Chondrocyte (in vitro differentiated cells): Measurements from ENCODE around the gene NLRP9. TPM values are rescaled to one million over a fixed set of nuclear protein-coding genes. Genes with fewer than 3 reads are reported as not detected.

ENCODE experiments used
- DNase-seq: peaks from one replicate; pipeline ENCODE4 v3.0.0; 2021; ENCODE audit warnings: mixed read lengths, low spot score
- H3K27ac Mint-ChIP-seq: one replicate; pipeline ENCODE4 v1.8.0; 2021; ENCODE audit warnings: mild to moderate bottlenecking, moderate library complexity, mixed read lengths; ENCODE audit not compliant: unreplicated experiment
- H3K27me3 Mint-ChIP-seq: 2 replicates; pipeline ENCODE4 v1.8.0; 2021; ENCODE audit warnings: low read depth, mixed read lengths
- H3K36me3 Mint-ChIP-seq: 2 replicates; pipeline ENCODE4 v1.8.0; 2021; ENCODE audit warnings: low read depth, mixed read lengths
- H3K4me1 Mint-ChIP-seq: 2 replicates; pipeline ENCODE4 v1.8.0; 2021; ENCODE audit warnings: low read depth, mild to moderate bottlenecking, mixed read lengths
- H3K4me3 Mint-ChIP-seq: one replicate; pipeline ENCODE4 v1.8.0; 2021; ENCODE audit warnings: mild to moderate bottlenecking, moderate library complexity, mixed read lengths; ENCODE audit not compliant: unreplicated experiment
- H3K9me3 Mint-ChIP-seq: 2 replicates; pipeline ENCODE4 v1.8.0; 2021; ENCODE audit warnings: low read depth, mixed read lengths
- CTCF ChIP-seq: fragments of 200-600 bp; sonication (generic); IDR thresholded peaks from 2 replicates; pipeline ENCODE4 v1.5.0; 2021; ENCODE audit warnings: antibody characterized with exemption, mild to moderate bottlenecking, moderate library complexity
- total RNA-seq: library from RNA; stranded (reverse); gene quantifications from 3 replicates; pipeline ENCODE4 v1.2.1, GENCODE V29; 2021

The NLRP9 gene
- total RNA-seq, 1 donor from 2014 or later = not detected

GRCh38 chr19:55660404-55660803 lies 77.8 kb downstream of the NLRP9 start:
- TF ChIP-seq CTCF = no peak
- peak; percentile 79 for DNase-seq
- Mint-ChIP-seq H3K27me3 (no peaks in the 10 kb centered on the region), H3K36me3 (peaks cover 26% of the 10 kb centered on the region), H3K4me1 (peaks cover 36% of the 10 kb centered on the region), H3K4me3 (no peak overlapping the region), H3K27ac (peak overlapping the region; percentile 12), H3K9me3 (no peaks in the 10 kb centered on the region)

DNA sequence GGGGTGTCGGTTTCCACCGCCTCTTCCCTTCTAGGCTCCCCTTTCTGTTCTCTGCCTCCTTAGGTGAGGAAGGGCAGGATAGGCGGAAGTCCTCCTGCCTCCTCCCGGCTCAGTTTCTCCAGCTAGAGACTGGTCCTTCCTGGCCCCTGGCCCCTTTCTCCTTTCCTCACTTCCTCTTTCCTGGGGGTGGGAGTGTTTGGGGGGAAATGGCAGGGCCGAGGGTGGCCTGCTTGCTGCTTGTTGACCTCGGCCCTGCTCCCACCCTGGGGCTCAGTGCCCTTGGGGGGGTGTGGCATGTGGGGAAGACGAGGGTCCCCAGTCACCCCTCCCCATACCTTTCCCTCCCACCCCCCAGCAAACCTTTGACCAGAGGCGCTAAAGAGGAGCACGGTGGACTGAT lies 78.4 kb downstream of the NLRP9 start:
- no peaks in the 10 kb centered on the region for H3K27me3 Mint-ChIP-seq
- no peak overlapping the region for H3K4me3 Mint-ChIP-seq
- peaks cover 36% of the 10 kb centered on the region for H3K4me1 Mint-ChIP-seq
- H3K9me3 Mint-ChIP-seq = no peaks in the 10 kb centered on the region
- H3K36me3 Mint-ChIP-seq = peaks cover 24% of the 10 kb centered on the region
- no peak for DNase-seq
- H3K27ac Mint-ChIP-seq = peak overlapping the region; percentile 33
- no peak for TF ChIP-seq CTCF

DNA sequence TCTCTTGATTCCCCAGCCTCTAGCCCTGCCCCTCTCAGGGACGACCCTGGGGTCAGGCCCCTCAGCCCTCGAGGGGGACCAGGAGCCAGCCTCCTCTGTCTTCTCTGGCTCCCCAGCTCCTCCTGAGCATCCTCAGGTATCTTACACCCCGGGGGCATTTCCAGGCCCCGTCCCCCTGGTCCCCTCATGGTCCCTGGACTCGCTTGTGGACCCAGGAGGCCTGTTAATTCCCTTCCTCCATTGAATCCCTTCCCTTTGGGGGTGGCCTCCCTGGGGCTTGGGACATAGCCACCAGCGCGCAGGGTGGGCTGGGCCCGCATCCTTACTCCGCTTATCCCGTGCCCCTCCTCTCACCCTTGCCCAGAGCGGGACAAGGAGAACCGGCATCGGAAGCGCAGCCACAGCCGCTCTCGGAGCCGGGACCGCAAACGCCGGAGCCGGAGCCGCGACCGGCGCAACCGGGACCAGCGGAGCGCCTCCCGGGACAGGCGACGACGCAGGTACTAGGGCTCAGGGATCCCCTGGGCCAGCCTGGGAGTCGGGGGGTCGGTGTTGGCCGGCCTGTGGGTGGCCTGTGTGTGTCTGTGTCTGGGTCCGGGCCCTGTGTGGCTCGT lies 79.2 kb downstream of the NLRP9 start:
- Mint-ChIP-seq H3K4me1 (peaks cover 36% of the 10 kb centered on the region), H3K27me3 (no peaks in the 10 kb centered on the region), H3K9me3 (no peaks in the 10 kb centered on the region), H3K4me3 (no peak overlapping the region), H3K27ac (no peak overlapping the region), H3K36me3 (peaks cover 19% of the 10 kb centered on the region)
- DNase-seq = peak; percentile 70
- TF ChIP-seq CTCF = no peak

Other genes with a start within 250 kb of the NLRP9 start
- gene SSC5D, start 250.0 kb downstream of the NLRP9 start, total RNA-seq = 33.6 to 50.0 TPM (median 34.5 TPM) in 3 replicates
- not detected in 3 replicates for gene SBK2, start 201.3 kb downstream of the NLRP9 start, total RNA-seq
- gene SBK3, start 192.9 kb downstream of the NLRP9 start, total RNA-seq = not detected in 3 replicates
- gene ZNF579, start 157.6 kb downstream of the NLRP9 start, total RNA-seq = 15.7 to 23.6 TPM (median 23.1 TPM) in 3 replicates
- 11.3 to 14.7 TPM (median 14.4 TPM) in 3 replicates for gene FIZ1, start 138.9 kb downstream of the NLRP9 start, total RNA-seq
- 10.1 to 11.0 TPM (median 10.8 TPM) in 3 replicates for gene ZNF524, start 138.1 kb downstream of the NLRP9 start, total RNA-seq
- gene ZNF865, start 132.8 kb downstream of the NLRP9 start, total RNA-seq = 16.1 to 18.1 TPM (median 16.4 TPM) in 3 replicates
- 6.1 to 7.9 TPM (median 6.4 TPM) in 3 replicates for gene ZNF784, start 113.8 kb downstream of the NLRP9 start, total RNA-seq
- gene ZNF580, start 97.4 kb downstream of the NLRP9 start, total RNA-seq = 42.3 to 59.8 TPM (median 45.0 TPM) in 3 replicates
- 20.8 to 24.7 TPM (median 24.2 TPM) in 3 replicates for gene ZNF581, start 94.8 kb downstream of the NLRP9 start, total RNA-seq
- 20.9 to 26.5 TPM (median 23.5 TPM) in 3 replicates for gene CCDC106, start 90.2 kb downstream of the NLRP9 start, total RNA-seq
- gene U2AF2, start 83.4 kb downstream of the NLRP9 start, total RNA-seq = 119 to 137 TPM (median 129 TPM) in 3 replicates
- 105 to 127 TPM (median 124 TPM) in 3 replicates for gene EPN1, start 63.2 kb downstream of the NLRP9 start, total RNA-seq
- gene RFPL4A, start 20.7 kb upstream of the NLRP9 start, total RNA-seq = not detected in 3 replicates
- gene RFPL4AL1, start 30.7 kb upstream of the NLRP9 start, total RNA-seq = not detected in 3 replicates
- not detected in 3 replicates for gene NLRP11, start 93.6 kb upstream of the NLRP9 start, total RNA-seq
- not detected in 3 replicates for gene NLRP4, start 98.1 kb upstream of the NLRP9 start, total RNA-seq
- not detected in 3 replicates for gene NLRP13, start 193.9 kb upstream of the NLRP9 start, total RNA-seq
- not detected in 3 replicates for gene NLRP8, start 209.4 kb upstream of the NLRP9 start, total RNA-seq
- gene NLRP5, start 248.4 kb upstream of the NLRP9 start, total RNA-seq = not detected in 3 replicates